ENCODE measurements around the gene FPGS. TPM values are rescaled to one million over a fixed set of nuclear protein-coding genes. Genes with fewer than 3 reads are reported as not detected.
A peak's percentile ranks its signal among the peaks of the same experiment; 100 is the strongest.

The FPGS gene
- polyA plus RNA-seq, 3 donors: 21.3 to 28.5 (median 25.2) TPM

DNA sequence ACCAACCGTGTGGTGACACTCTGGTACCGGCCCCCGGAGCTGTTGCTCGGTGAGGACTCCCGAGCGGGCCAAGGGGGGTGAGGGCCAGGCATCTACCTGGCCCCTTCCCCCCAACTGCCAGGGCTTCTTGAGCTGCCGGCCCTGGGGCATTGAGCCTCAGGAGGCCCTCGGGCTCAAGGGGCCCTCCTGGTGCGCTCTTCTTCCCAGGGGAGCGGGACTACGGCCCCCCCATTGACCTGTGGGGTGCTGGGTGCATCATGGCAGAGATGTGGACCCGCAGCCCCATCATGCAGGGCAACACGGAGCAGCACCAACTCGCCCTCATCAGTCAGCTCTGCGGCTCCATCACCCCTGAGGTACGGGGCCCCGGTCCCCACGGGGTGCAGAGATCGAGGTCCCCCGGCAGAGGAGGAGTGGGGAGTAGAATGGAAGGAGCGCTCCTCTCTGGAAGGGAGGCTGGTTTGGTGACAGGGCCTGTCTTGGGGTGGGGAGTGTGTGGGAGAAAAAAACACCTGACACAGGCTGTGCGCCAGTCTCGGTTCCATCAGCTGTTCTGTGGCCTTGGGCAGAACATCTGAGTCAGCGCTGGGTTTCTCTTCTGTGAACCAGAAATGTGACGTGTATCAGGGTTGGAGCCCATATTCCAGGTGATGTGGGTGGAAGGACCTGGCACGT, 14.2 kb upstream of the FPGS start:
- no peak overlapping the region for H3K4me2 ChIP-seq (replicated peaks; ENCODE audit: extremely low read depth, low read length, poor library complexity, severe bottlenecking)
- H3K27me3 ChIP-seq (ENCODE audit: control insufficient read depth in 2 of 2, insufficient read depth in 2 of 2, low read length in 2 of 2): no peaks in the 10 kb centered on the region
- H3K9me3 ChIP-seq (replicated peaks in 1 of 2; ENCODE audit: control insufficient read depth in 1 of 2, insufficient read depth in 1 of 2, low read length in 2 of 2): no peaks in the 10 kb centered on the region
- no peak overlapping the region for H3K4me3 ChIP-seq (replicated peaks in 1 of 3; ENCODE audit: low read depth in 2 of 3, low read length in 3 of 3)
- Mint-ChIP-seq H3K27ac (peak overlapping the region in 2 of 7 donors; percentile 37 to 55), H3K9me3 (no peaks in the 10 kb centered on the region), H3K36me3 (peaks cover 51 to 64% of the 10 kb centered on the region in 2 donors), H3K4me3 (no peak overlapping the region), H3K4me1 (peaks cover 31% of the 10 kb centered on the region), H3K27me3 (ENCODE audit: low read depth in 3 of 3) (peaks cover 0 to 2% (median 0%) of the 10 kb centered on the region in 3 donors)
- peaks cover 66% of the 10 kb centered on the region for H3K79me2 ChIP-seq (ENCODE audit: insufficient read depth, low read length)
- no peak overlapping the region for H3K27ac ChIP-seq (ENCODE audit: low read depth in 1 of 2, low read length in 2 of 2)
- H3K4me1 ChIP-seq (ENCODE audit: control insufficient read depth in 1 of 2, insufficient read depth in 2 of 2, low read length in 2 of 2): peaks cover 27 to 32% of the 10 kb centered on the region in 2 donors
- peaks cover 61 to 65% of the 10 kb centered on the region in 2 donors for H3K36me3 ChIP-seq (replicated peaks in 1 of 2; ENCODE audit: control insufficient read depth in 1 of 2, insufficient read depth in 2 of 2, low read length in 2 of 2)
- intact Hi-C loops (cut with micrococcal nuclease): loop anchor here (5.0 kb wide), 3 partner anchors 79 to 271 kb away; partner anchors contain the start of gene ST6GALNAC4 (in 1 of the 2)
- TF ChIP-seq, protein P1, sequence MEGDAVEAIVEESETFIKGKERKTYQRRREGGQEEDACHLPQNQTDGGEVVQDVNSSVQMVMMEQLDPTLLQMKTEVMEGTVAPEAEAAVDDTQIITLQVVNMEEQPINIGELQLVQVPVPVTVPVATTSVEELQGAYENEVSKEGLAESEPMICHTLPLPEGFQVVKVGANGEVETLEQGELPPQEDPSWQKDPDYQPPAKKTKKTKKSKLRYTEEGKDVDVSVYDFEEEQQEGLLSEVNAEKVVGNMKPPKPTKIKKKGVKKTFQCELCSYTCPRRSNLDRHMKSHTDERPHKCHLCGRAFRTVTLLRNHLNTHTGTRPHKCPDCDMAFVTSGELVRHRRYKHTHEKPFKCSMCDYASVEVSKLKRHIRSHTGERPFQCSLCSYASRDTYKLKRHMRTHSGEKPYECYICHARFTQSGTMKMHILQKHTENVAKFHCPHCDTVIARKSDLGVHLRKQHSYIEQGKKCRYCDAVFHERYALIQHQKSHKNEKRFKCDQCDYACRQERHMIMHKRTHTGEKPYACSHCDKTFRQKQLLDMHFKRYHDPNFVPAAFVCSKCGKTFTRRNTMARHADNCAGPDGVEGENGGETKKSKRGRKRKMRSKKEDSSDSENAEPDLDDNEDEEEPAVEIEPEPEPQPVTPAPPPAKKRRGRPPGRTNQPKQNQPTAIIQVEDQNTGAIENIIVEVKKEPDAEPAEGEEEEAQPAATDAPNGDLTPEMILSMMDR (IDR thresholded peaks at IDR 0.05): no peak
- H2AFZ ChIP-seq (ENCODE audit: insufficient read depth, low read depth, low read length, poor library complexity, severe bottlenecking): no peak overlapping the region
- no peak for DNase-seq
- 92% methylated on average over 15 of the region's 26 CpGs for WGBS (ENCODE audit: insufficient coverage)
- no peak overlapping the region for H3K9ac ChIP-seq (ENCODE audit: insufficient read depth, low read length, poor library complexity, severe bottlenecking)
- peaks cover 75% of the 10 kb centered on the region for H4K20me1 ChIP-seq (ENCODE audit: insufficient read depth, low read length)

DNA sequence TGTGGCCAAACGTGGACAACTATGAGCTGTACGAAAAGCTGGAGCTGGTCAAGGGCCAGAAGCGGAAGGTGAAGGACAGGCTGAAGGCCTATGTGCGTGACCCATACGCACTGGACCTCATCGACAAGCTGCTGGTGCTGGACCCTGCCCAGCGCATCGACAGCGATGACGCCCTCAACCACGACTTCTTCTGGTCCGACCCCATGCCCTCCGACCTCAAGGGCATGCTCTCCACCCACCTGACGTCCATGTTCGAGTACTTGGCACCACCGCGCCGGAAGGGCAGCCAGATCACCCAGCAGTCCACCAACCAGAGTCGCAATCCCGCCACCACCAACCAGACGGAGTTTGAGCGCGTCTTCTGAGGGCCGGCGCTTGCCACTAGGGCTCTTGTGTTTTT, 13.5 kb upstream of the FPGS start:
- Mint-ChIP-seq H3K27me3 (ENCODE audit: low read depth in 3 of 3) (no peaks in the 10 kb centered on the region), H3K36me3 (peaks cover 53 to 64% of the 10 kb centered on the region in 2 donors), H3K4me3 (no peak overlapping the region), H3K9me3 (no peaks in the 10 kb centered on the region), H3K4me1 (peaks cover 24% of the 10 kb centered on the region), H3K27ac (peak overlapping the region in 2 of 7 donors; percentile 9 to 52)
- Histone ChIP-seq H3K4me3 (replicated peaks in 1 of 3; ENCODE audit: low read depth in 2 of 3, low read length in 3 of 3) (no peak overlapping the region), H3K27ac (ENCODE audit: low read depth in 1 of 2, low read length in 2 of 2) (no peak overlapping the region), H3K36me3 (replicated peaks in 1 of 2; ENCODE audit: control insufficient read depth in 1 of 2, insufficient read depth in 2 of 2, low read length in 2 of 2) (peaks cover 61 to 66% of the 10 kb centered on the region in 2 donors), H3K79me2 (ENCODE audit: insufficient read depth, low read length) (peaks cover 65% of the 10 kb centered on the region), H3K9me3 (replicated peaks in 1 of 2; ENCODE audit: control insufficient read depth in 1 of 2, insufficient read depth in 1 of 2, low read length in 2 of 2) (no peaks in the 10 kb centered on the region), H3K9ac (ENCODE audit: insufficient read depth, low read length, poor library complexity, severe bottlenecking) (no peak overlapping the region), H3K27me3 (ENCODE audit: control insufficient read depth in 2 of 2, insufficient read depth in 2 of 2, low read length in 2 of 2) (no peaks in the 10 kb centered on the region), H4K20me1 (ENCODE audit: insufficient read depth, low read length) (peaks cover 82% of the 10 kb centered on the region), H3K4me2 (replicated peaks; ENCODE audit: extremely low read depth, low read length, poor library complexity, severe bottlenecking) (no peak overlapping the region), H3K4me1 (ENCODE audit: control insufficient read depth in 1 of 2, insufficient read depth in 2 of 2, low read length in 2 of 2) (peaks cover 20 to 25% of the 10 kb centered on the region in 2 donors), H2AFZ (ENCODE audit: insufficient read depth, low read depth, low read length, poor library complexity, severe bottlenecking) (no peak overlapping the region)
- 96% methylated on average over 24 of the region's 25 CpGs for WGBS (ENCODE audit: insufficient coverage)
- TF ChIP-seq, protein P1 (IDR thresholded peaks at IDR 0.05): no peak
- no peak for DNase-seq
- intact Hi-C loops (cut with micrococcal nuclease): loop anchor here (5.0 kb wide), 3 partner anchors 78 to 272 kb away; partner anchors contain the start of gene ST6GALNAC4 (in 1 of the 2)

All from CD14-positive monocyte (primary cell).